Astrocyte (in vitro differentiated cells and primary cell): ENCODE measurements around the gene USP20. TPM values are rescaled to one million over a fixed set of nuclear protein-coding genes. Genes with fewer than 3 reads are reported as not detected.
"Not testable (repeated sequence)": the region's sequence is repeated elsewhere in the genome, so short reads cannot be mapped to it uniquely, and the experiment has no call there.

Experiments
- DNase-seq: peaks from one replicate; pipeline ENCODE4 v3.0.0-alpha.2; 2010; ENCODE audit warnings: low read depth
- FAIRE-seq: peaks from 2 replicates; lab custom pipeline; 2011; peaks lifted over from hg19 to GRCh38; lab: Jason Lieb, UNC
- H2AFZ ChIP-seq: 2 replicates; pipeline ENCODE4 v1.6.0; 2012; ENCODE audit warnings: low read depth, low read length, inconsistent platforms
- H3K27ac ChIP-seq: 2 replicates; pipeline ENCODE4 v1.5.1; 2011; ENCODE audit warnings: low read depth, low read length, inconsistent platforms
- H3K27me3 ChIP-seq: 2 replicates; pipeline ENCODE4 v1.6.0; 2011; ENCODE audit warnings: low read length, inconsistent platforms; ENCODE audit not compliant: insufficient read depth
- H3K36me3 ChIP-seq: 2 replicates; pipeline ENCODE4 v1.5.1; 2011; ENCODE audit warnings: low read length, inconsistent platforms; ENCODE audit not compliant: insufficient read depth
- H3K4me1 ChIP-seq: 2 replicates; pipeline ENCODE4 v1.5.1; 2011; ENCODE audit warnings: low read length, inconsistent platforms; ENCODE audit not compliant: insufficient read depth
- H3K4me2 ChIP-seq: 2 replicates; pipeline ENCODE4 v1.6.0; 2012; ENCODE audit warnings: low read length, inconsistent platforms
- H3K4me3 ChIP-seq: 2 replicates; pipeline ENCODE4 v1.5.1; 2011; ENCODE audit warnings: low read depth, mild to moderate bottlenecking, low read length, inconsistent platforms; ENCODE audit not compliant: insufficient read depth
- H3K79me2 ChIP-seq: 2 replicates; pipeline ENCODE4 v1.6.0; 2012; ENCODE audit warnings: mild to moderate bottlenecking, low read length, inconsistent platforms; ENCODE audit not compliant: insufficient read depth
- H3K9ac ChIP-seq: 2 replicates; pipeline ENCODE4 v1.6.0; 2012; ENCODE audit warnings: mild to moderate bottlenecking, low read length, inconsistent platforms
- H3K9me3 ChIP-seq: 2 replicates; pipeline ENCODE4 v1.5.1; 2012; ENCODE audit warnings: low read depth, mild to moderate bottlenecking, low read length, inconsistent platforms; ENCODE audit not compliant: insufficient read depth
- H4K20me1 ChIP-seq: 2 replicates; pipeline ENCODE4 v1.6.0; 2012; ENCODE audit warnings: low read length, inconsistent platforms; ENCODE audit not compliant: insufficient read depth
- H3K27ac Mint-ChIP-seq: one replicate; pipeline ENCODE4 v1.8.0; 2021; ENCODE audit warnings: mild to moderate bottlenecking, mixed read lengths; ENCODE audit not compliant: unreplicated experiment
- H3K27me3 Mint-ChIP-seq: one replicate; pipeline ENCODE4 v1.8.0; 2021; ENCODE audit warnings: low read depth, mixed read lengths; ENCODE audit not compliant: unreplicated experiment
- H3K36me3 Mint-ChIP-seq: one replicate; pipeline ENCODE4 v1.8.0; 2021; ENCODE audit warnings: low read depth, mixed read lengths; ENCODE audit not compliant: unreplicated experiment
- H3K4me1 Mint-ChIP-seq: one replicate; pipeline ENCODE4 v1.8.0; 2021; ENCODE audit warnings: low read depth, mixed read lengths; ENCODE audit not compliant: unreplicated experiment
- H3K4me3 Mint-ChIP-seq: one replicate; pipeline ENCODE4 v1.8.0; 2021; ENCODE audit warnings: mild to moderate bottlenecking, moderate library complexity, mixed read lengths; ENCODE audit not compliant: unreplicated experiment
- H3K9me3 Mint-ChIP-seq: one replicate; pipeline ENCODE4 v1.8.0; 2021; ENCODE audit warnings: mild to moderate bottlenecking, mixed read lengths; ENCODE audit not compliant: unreplicated experiment
- CTCF ChIP-seq: IDR thresholded peaks from 2 replicates; pipeline ENCODE4 v1.5.1; 2011; ENCODE audit warnings: low read depth, mild to moderate bottlenecking, inconsistent platforms, low read length, moderate library complexity; ENCODE audit not compliant: insufficient read depth
- EZH2 ChIP-seq: IDR thresholded peaks from 2 replicates; pipeline ENCODE4 v1.6.1; 2012; ENCODE audit warnings: mild to moderate bottlenecking, low read length, inconsistent platforms; ENCODE audit not compliant: insufficient read depth
- total RNA-seq: library from RNA; stranded (reverse); gene quantifications from 2 replicates; pipeline ENCODE4 v1.2.1, GENCODE V29; 2021

USP20 gene
- total RNA-seq, 1 donor from 2014 or later, result 24.1 TPM

- Histone ChIP-seq H3K36me3 (no peaks in the 10 kb centered on the region), H3K9ac (no peak overlapping the region), H4K20me1 (no peaks in the 10 kb centered on the region), H3K4me3 (no peak overlapping the region), H3K4me1 (no peaks in the 10 kb centered on the region), H3K27ac (no peak overlapping the region), H3K27me3 (peaks cover 24% of the 10 kb centered on the region), H3K9me3 (no peaks in the 10 kb centered on the region), H3K4me2 (no peak overlapping the region), H2AFZ (no peak overlapping the region), H3K79me2 (no peaks in the 10 kb centered on the region)
- H3K27ac Mint-ChIP-seq, result peak overlapping the region; percentile 22
- H3K4me3 Mint-ChIP-seq, result no peak overlapping the region
- peaks cover 2% of the 10 kb centered on the region for H3K36me3 Mint-ChIP-seq
- FAIRE-seq (no peak), DNase-seq (no peak)
- H3K27me3 Mint-ChIP-seq, result peaks cover 41% of the 10 kb centered on the region
- TF ChIP-seq EZH2, result no peak
- TF ChIP-seq CTCF, result no peak
- H3K4me1 Mint-ChIP-seq, result no peaks in the 10 kb centered on the region
- no peaks in the 10 kb centered on the region for H3K9me3 Mint-ChIP-seq
These were observed 48.8 kb upstream of the USP20 start for GRCh38 chr9:129786481-129786880.

GRCh38 chr9:129794549-129794948, 40.7 kb upstream of the USP20 start:
- Mint-ChIP-seq H3K4me3 (no peak overlapping the region), H3K27ac (no peak overlapping the region), H3K27me3 (peaks cover 40% of the 10 kb centered on the region), H3K9me3 (no peaks in the 10 kb centered on the region), H3K36me3 (no peaks in the 10 kb centered on the region), H3K4me1 (no peaks in the 10 kb centered on the region)
- Histone ChIP-seq H3K4me1 (no peaks in the 10 kb centered on the region), H2AFZ (no peak overlapping the region), H3K4me2 (no peak overlapping the region), H3K27ac (no peak overlapping the region), H4K20me1 (no peaks in the 10 kb centered on the region), H3K4me3 (no peak overlapping the region), H3K27me3 (peaks cover 18% of the 10 kb centered on the region), H3K79me2 (no peaks in the 10 kb centered on the region), H3K36me3 (no peaks in the 10 kb centered on the region), H3K9ac (no peak overlapping the region), H3K9me3 (no peaks in the 10 kb centered on the region)
- TF ChIP-seq CTCF, result no peak
- no peak for TF ChIP-seq EZH2
- FAIRE-seq (no peak), DNase-seq (no peak)

GRCh38 chr9:129796029-129796428, 39.2 kb upstream of the USP20 start:
- not testable (repeated sequence) for H2AFZ ChIP-seq, H3K27ac Mint-ChIP-seq

More at GRCh38 chr9:129796029-129796428, 39.2 kb upstream of the USP20 start:
- H3K4me1 Mint-ChIP-seq, H3K36me3 ChIP-seq, H3K4me3 Mint-ChIP-seq, H3K9me3 Mint-ChIP-seq, H3K4me2 ChIP-seq, H3K9me3 ChIP-seq, H3K27ac ChIP-seq, H3K4me1 ChIP-seq, H3K79me2 ChIP-seq, H3K9ac ChIP-seq, DNase-seq, FAIRE-seq, H3K36me3 Mint-ChIP-seq, H4K20me1 ChIP-seq, H3K4me3 ChIP-seq: not testable (repeated sequence)
- H3K27me3 Mint-ChIP-seq, result peaks cover 36% of the 10 kb centered on the region
- peaks cover 18% of the 10 kb centered on the region for H3K27me3 ChIP-seq
